Mucosa of stomach (tissue), 1 donor: ENCODE results near the gene C2CD2L.
A peak's percentile ranks its signal among the peaks of the same experiment; 100 is the strongest.
"Not testable (repeated sequence)": the region's sequence is repeated elsewhere in the genome, so short reads cannot be mapped to it uniquely, and the experiment has no call there.

Source experiments
- H3K27me3 ChIP-seq: one replicate; pipeline ENCODE4 v1.7.0; 2013; ENCODE audit warnings: mild to moderate bottlenecking, low read length; ENCODE audit not compliant: control insufficient read depth, insufficient read depth
- H3K36me3 ChIP-seq: one replicate; pipeline ENCODE4 v1.7.0; 2013; ENCODE audit warnings: low read length; ENCODE audit not compliant: control insufficient read depth, insufficient read depth
- H3K4me1 ChIP-seq: one replicate; pipeline ENCODE4 v1.7.0; 2013; ENCODE audit warnings: mild to moderate bottlenecking, low read length; ENCODE audit not compliant: control insufficient read depth, insufficient read depth
- H3K4me3 ChIP-seq: one replicate; pipeline ENCODE4 v1.7.0; 2013; ENCODE audit warnings: low read length
- H3K9ac ChIP-seq: one replicate; pipeline ENCODE4 v1.7.0; 2013; ENCODE audit warnings: mild to moderate bottlenecking, low read length, moderate library complexity
- H3K9me3 ChIP-seq: one replicate; pipeline ENCODE4 v1.7.0; 2013; ENCODE audit warnings: mild to moderate bottlenecking, low read length, moderate library complexity; ENCODE audit not compliant: control insufficient read depth
- donor health status: Pancreatic carcinoma.

Gene C2CD2L

GRCh38 chr11:119161871-119162270 is 54.7 kb downstream of the C2CD2L start:
- H3K4me1 ChIP-seq = no peaks in the 10 kb centered on the region
- H3K27me3 ChIP-seq = peaks cover 3% of the 10 kb centered on the region
- H3K9ac ChIP-seq = no peak overlapping the region
- no peaks in the 10 kb centered on the region for H3K36me3 ChIP-seq
- H3K9me3 ChIP-seq = no peaks in the 10 kb centered on the region
- no peak overlapping the region for H3K4me3 ChIP-seq

- H3K4me3 ChIP-seq = no peak overlapping the region
- no peaks in the 10 kb centered on the region for H3K9me3 ChIP-seq
- no peak overlapping the region for H3K9ac ChIP-seq
- H3K4me1 ChIP-seq = peaks cover 15% of the 10 kb centered on the region
- no peaks in the 10 kb centered on the region for H3K27me3 ChIP-seq
- H3K36me3 ChIP-seq = no peaks in the 10 kb centered on the region
These were observed 59.4 kb downstream of the C2CD2L start for GRCh38 chr11:119166368-119167076.

GRCh38 chr11:119167077-119167458 is 59.9 kb downstream of the C2CD2L start:
- H3K36me3 ChIP-seq = not testable (repeated sequence)
- H3K4me1 ChIP-seq = peaks cover 15% of the 10 kb centered on the region

GRCh38 chr11:119167933-119168332 is 60.8 kb downstream of the C2CD2L start:
- Histone ChIP-seq H3K9ac (peak overlapping the region; percentile 96), H3K9me3 (no peaks in the 10 kb centered on the region), H3K4me1 (peaks cover 15% of the 10 kb centered on the region), H3K4me3 (peak overlapping the region; percentile 84), H3K27me3 (no peaks in the 10 kb centered on the region), H3K36me3 (no peaks in the 10 kb centered on the region)

More at GRCh38 chr11:119167077-119167458, 59.9 kb downstream of the C2CD2L start:
- not testable (repeated sequence) for H3K27me3 ChIP-seq, H3K9me3 ChIP-seq, H3K4me3 ChIP-seq, H3K9ac ChIP-seq
